GM08714 (cell line): ENCODE results near the gene RAB40C.

Experiments used
- H3K4me3 ChIP-seq: fragments of 200-500 bp; sonication (Bioruptor generic); 2 replicates; pipeline ENCODE4 v1.5.1; 2014; ENCODE audit warnings: mild to moderate bottlenecking, low read length, inconsistent platforms
- ZNF274 ChIP-seq: IDR thresholded peaks from 2 replicates; pipeline ENCODE4 v1.6.1; 2012; ENCODE audit warnings: mild to moderate bottlenecking, low read depth, low read length

Gene RAB40C

GRCh38 chr16:576197-576822 lies 13.6 kb upstream of the RAB40C start:
- H3K4me3 ChIP-seq = no peak overlapping the region
- TF ChIP-seq ZNF274 = no peak

DNA sequence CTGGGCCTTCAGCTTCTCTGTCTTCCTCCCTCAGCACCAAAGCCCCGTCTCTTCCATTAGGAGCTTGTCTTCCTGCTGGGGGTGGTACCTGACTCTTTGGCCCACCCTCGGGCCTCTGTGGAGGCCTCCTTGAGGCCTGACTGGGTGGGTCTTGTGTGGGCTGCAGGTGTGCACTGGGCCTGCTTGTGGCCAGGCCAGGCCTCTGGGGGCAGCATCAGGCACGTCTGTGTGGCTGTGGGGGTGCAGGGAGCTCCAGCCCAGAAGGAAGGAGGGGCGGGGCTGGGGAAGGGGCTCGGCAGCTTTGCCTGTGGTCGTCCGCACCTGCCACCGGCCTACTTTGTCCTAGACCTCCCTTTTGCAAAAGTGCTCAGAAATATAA lies 13.1 kb upstream of the RAB40C start:
- TF ChIP-seq ZNF274 = no peak
- no peak overlapping the region for H3K4me3 ChIP-seq

- no peak overlapping the region for H3K4me3 ChIP-seq
- no peak for TF ChIP-seq ZNF274
These were observed 12.1 kb upstream of the RAB40C start for GRCh38 chr16:577796-578195.

DNA sequence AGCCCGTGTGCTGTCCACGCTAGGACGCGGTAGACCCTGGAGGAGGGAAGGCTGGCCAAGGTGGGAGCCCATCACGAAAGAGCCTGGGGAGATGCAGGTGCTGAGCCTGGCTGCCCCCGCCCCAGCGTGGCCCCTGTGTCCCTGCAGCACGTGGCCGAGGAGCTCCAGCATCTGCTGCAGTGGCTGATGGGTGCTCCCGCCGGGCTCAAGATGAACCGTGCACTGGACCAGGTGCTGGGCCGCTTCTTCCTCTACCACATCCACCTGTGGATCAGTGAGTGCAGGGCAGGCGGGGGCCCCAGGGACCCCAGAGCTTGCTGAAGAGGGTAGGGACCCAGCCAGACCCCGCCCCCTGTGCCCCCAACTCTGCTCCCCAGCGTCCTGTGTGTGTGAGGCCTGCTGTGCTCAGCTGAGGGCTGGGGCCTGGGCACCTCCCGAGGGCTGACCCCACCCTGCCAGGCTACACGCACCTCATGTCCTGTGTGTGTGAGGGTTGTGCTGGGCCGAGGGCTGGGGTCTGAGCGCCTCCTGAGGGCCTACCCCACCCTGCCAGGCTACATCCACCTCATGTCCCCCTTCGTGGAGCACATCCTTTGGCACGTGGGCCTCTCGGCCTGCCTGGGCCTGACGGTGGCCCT lies 11.5 kb upstream of the RAB40C start:
- no peak for TF ChIP-seq ZNF274
- H3K4me3 ChIP-seq = no peak overlapping the region

DNA sequence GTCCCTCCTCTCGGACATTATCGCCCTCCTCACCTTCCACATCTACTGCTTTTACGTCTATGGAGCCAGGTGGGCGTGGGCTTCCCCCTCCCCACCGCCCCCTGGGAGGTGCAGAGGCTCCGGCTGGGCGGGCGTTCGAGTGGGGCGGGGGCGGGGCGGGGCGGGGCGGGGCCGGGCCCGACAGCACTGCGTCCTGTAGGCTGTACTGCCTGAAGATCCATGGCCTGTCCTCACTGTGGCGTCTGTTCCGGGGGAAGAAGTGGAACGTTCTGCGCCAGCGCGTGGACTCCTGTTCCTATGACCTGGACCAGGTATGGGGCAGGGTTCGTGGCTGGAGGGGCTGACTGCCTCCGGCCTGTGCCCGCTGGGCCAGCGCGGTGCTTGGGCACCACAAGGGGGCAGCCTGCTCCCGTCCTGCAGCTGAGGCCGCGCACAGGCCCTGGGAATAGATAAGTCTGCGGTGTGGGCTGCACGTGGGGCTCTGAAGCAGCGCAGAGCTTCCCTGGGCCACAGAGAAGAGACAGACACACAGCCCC lies 10.9 kb upstream of the RAB40C start:
- H3K4me3 ChIP-seq = no peak overlapping the region

DNA sequence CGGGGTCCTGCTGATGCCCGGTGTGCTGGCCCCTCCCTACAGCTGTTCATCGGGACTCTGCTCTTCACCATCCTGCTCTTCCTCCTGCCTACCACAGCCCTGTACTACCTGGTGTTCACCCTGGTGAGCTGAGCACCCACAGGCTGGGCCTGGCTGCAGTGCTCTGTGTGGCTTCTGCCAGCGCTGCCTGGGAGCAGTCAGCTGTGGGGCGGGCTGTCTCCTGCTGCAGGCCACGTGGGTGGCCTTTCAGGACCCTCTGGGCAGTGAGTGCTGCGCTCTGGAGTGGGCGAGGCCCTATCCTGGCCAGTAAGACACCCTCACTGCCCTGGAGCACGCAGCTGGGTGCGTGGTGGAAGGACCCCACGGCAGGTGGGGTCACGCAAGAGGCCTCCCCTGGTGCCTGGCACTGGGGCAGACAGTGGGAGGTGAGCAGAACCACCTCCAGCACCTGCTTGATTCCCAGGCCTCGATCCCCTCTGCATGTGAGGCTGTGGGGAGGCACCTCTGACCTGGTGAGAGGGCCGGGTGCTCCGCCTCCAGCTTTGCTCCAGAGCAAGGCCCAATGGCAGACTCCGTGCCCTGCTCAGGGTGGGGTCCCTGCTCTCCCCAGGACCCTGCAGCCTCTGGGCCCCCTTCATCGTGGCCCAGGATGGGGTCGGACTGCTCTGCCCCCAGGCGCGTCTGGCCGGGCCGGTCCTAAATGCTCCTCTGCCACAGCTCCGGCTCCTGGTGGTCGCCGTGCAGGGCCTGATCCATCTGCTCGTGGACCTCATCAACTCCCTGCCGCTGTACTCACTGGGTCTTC lies 9.5 kb upstream of the RAB40C start:
- H3K4me3 ChIP-seq = no peak overlapping the region
- no peak for TF ChIP-seq ZNF274

More for the DNA sequence above, 10.9 kb upstream of the RAB40C start:
- TF ChIP-seq ZNF274 = no peak

DNA sequence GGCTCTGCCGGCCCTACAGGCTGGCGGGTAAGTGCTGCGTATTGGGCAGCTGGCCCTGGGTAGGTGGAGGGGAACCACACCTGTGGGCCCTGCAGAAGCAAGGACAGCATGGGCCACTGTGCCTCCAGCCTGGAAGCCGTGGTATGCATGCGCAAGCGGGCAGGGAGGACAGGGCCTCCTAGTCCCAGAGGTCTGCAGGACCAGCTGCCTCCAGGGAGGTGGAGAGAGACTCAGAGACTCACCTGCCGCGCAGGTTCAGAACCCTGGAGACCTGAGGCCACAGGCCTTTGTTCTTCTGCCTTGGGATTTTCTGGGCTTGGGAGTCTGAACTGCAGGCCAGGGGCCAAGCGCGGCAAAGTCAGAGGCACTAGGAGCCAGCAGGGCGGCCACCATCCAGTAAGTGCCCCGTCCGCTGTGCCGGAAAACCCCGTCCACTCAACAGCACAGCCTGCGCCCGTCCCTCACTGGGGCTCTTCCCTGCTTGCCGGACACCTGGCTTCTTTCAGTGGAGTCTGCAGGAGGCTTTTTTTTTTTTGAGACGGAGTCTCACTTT lies 8.8 kb upstream of the RAB40C start:
- H3K4me3 ChIP-seq = no peak overlapping the region
- TF ChIP-seq ZNF274 = no peak

DNA sequence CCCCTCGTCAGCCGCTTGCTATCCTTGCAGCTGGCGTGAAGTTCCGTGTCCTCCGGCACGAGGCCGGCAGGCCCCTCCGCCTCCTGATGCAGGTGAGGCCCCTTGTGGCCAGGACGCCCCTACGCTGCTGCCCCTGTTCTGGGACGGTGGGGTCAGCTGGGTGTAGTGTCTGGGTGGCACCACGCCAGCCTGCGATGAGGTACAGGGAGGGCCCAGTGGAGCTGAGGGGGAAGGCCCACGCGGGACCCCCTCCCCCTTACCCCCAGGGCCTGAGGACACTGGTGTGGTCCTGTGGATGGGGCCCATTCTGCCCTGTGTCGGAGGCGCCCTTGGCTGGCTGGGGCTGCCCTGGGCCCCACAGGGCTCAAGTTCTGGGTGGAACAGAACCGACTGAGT lies 7.7 kb upstream of the RAB40C start:
- no peak overlapping the region for H3K4me3 ChIP-seq
- no peak for TF ChIP-seq ZNF274

GRCh38 chr16:582614-583331 lies 7.1 kb upstream of the RAB40C start:
- no peak overlapping the region for H3K4me3 ChIP-seq
- no peak for TF ChIP-seq ZNF274

DNA sequence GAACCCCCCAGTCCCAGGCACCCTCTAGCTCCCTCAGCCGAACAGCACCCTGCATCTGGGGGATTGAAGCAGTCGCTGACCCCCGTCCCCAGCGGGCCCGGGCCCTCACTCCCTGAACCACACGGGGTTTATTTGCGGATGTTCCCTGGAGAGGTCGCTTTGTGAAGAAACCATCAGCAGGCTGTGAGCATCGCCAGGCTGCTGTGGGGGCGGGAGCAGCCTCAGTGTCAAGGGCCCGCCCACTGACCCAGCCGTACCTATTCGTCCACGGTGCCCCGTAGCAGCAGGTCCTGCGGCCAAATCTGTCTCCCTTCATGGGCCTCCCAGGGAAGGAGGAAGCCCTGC lies 6.4 kb upstream of the RAB40C start:
- no peak overlapping the region for H3K4me3 ChIP-seq
- TF ChIP-seq ZNF274 = no peak

- no peak overlapping the region for H3K4me3 ChIP-seq
- TF ChIP-seq ZNF274 = no peak
These were observed 5.9 kb upstream of the RAB40C start for GRCh38 chr16:583815-584591.

DNA sequence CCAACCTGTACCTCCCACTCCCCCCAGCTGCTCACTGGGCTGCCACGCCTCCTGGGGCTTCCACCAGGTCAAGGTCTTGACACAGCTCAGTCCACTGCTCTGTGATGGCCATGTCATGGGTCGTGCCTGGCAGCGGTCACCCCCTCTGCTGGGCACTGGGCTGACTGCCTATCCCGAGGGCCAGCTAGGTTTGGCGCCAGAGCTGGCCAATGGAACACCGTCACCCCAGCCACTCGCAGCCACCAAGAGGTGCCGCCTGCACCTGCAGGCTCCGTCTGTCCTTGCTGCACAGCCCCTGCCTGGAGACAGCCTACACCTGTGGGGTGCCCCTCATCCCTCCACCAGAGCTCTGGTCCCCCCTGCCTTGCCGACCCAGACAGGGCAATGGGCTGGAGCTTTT lies 4.5 kb upstream of the RAB40C start:
- H3K4me3 ChIP-seq = no peak overlapping the region

GRCh38 chr16:586047-586644 lies 3.7 kb upstream of the RAB40C start:
- no peak for TF ChIP-seq ZNF274

More for the DNA sequence above, 4.5 kb upstream of the RAB40C start:
- no peak for TF ChIP-seq ZNF274

More at GRCh38 chr16:586047-586644, 3.7 kb upstream of the RAB40C start:
- no peak overlapping the region for H3K4me3 ChIP-seq
